HEK293T (cell line): ENCODE measurements around the gene CTAG1B.
A peak's percentile ranks its signal among the peaks of the same experiment; 100 is the strongest.
"Not testable (repeated sequence)": the region's sequence is repeated elsewhere in the genome, so short reads cannot be mapped to it uniquely, and the experiment has no call there.

ENCODE experiments used
- CTCF ChIA-PET: fragments of 350-600 bp; formaldehyde crosslinking; extraction: SDS; loops from one replicate; lab custom pipeline; 2021; ENCODE audit warnings: antibody characterized with exemption, inconsistent platforms; lab: Yijun Ruan, JAX
- POLR2A ChIA-PET: fragments of 350-600 bp; formaldehyde crosslinking; extraction: SDS; loops from one replicate; lab custom pipeline; 2020; ENCODE audit warnings: antibody characterized with exemption, inconsistent platforms; lab: Yijun Ruan, JAX
- DNase-seq: peaks from one replicate; pipeline ENCODE4 v3.0.0; 2012; ENCODE audit warnings: mixed read lengths; ENCODE audit errors: extremely low spot score
- CTBP1 ChIP-seq: fragments of 450-650 bp; IDR thresholded peaks from 2 replicates; pipeline ENCODE4 v1.6.1; 2016; ENCODE audit warnings: borderline replicate concordance
- ELF4 ChIP-seq: fragments of 450-650 bp; IDR thresholded peaks from 2 replicates; pipeline ENCODE4 v1.6.1; 2017; ENCODE audit warnings: antibody characterized with exemption
- FOXA1 ChIP-seq: fragments of 450-650 bp; IDR thresholded peaks from 2 replicates; pipeline ENCODE4 v1.6.1; 2016; ENCODE audit warnings: mild to moderate bottlenecking
- FOXK2 ChIP-seq: fragments of 450-650 bp; IDR thresholded peaks from 2 replicates; pipeline ENCODE4 v1.6.1; 2016; ENCODE audit warnings: mild to moderate bottlenecking
- FOXM1 ChIP-seq: fragments of 450-650 bp; IDR thresholded peaks from 2 replicates; pipeline ENCODE4 v1.6.1; 2017; ENCODE audit warnings: mild to moderate bottlenecking, borderline replicate concordance
- HDGF ChIP-seq: fragments of 450-650 bp; IDR thresholded peaks from 2 replicates; pipeline ENCODE4 v1.6.1; 2017; ENCODE audit warnings: antibody characterized with exemption, borderline replicate concordance
- LEF1 ChIP-seq: fragments of 450-650 bp; IDR thresholded peaks from 2 replicates; pipeline ENCODE4 v1.6.1; 2017; ENCODE audit warnings: mild to moderate bottlenecking, borderline replicate concordance
- SP1 ChIP-seq: fragments of 450-650 bp; IDR thresholded peaks from 2 replicates; pipeline ENCODE4 v1.6.1; 2017
- TARDBP ChIP-seq: fragments of 450-650 bp; IDR thresholded peaks from 2 replicates; pipeline ENCODE4 v1.6.1; 2016
- ZNF384 ChIP-seq: fragments of 450-650 bp; IDR thresholded peaks from 2 replicates; pipeline ENCODE4 v1.6.1; 2016
- TF ChIP-seq, protein P1 (sequence below): fragments of 450-650 bp; IDR thresholded peaks from 2 replicates; pipeline ENCODE4 v1.6.1; 2016

The CTAG1B gene

GRCh38 chrX:154594491-154594890 is 24.6 kb downstream of the CTAG1B start:
- peak; percentile 1 for DNase-seq
- ChIA-PET POLR2A (no interaction called here), CTCF (no interaction called here)
- TF ChIP-seq FOXK2: no peak
- no peak for TF ChIP-seq SP1
- no peak for TF ChIP-seq FOXM1
- no peak for TF ChIP-seq HDGF
- no peak for TF ChIP-seq ELF4
- TF ChIP-seq TARDBP: no peak
- TF ChIP-seq ZNF384: no peak

DNA sequence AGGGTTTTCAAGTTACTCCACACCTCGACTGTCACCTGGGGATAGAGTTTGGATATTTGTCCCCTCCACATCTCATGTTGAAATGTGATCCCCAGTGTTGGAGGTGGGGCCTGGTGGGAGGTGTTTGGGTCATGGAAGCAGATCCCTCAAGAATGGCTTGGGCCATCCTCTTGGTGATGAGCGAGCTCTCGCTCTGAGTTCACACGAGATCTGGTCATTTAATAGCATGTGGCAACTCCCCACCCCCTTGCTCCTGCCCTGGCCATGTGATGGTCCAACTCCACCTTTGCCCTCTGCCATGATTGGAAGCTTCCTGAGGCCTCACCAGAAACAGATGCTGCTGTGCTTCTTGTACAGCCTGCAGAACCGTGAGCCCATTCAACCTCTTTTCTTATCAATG is 25.9 kb downstream of the CTAG1B start:
- ChIA-PET CTCF (no interaction called here), POLR2A (no interaction called here)
- DNase-seq: no peak
- TF ChIP-seq ELF4 (no peak), LEF1 (no peak), CTBP1 (no peak), FOXA1 (no peak)

DNA sequence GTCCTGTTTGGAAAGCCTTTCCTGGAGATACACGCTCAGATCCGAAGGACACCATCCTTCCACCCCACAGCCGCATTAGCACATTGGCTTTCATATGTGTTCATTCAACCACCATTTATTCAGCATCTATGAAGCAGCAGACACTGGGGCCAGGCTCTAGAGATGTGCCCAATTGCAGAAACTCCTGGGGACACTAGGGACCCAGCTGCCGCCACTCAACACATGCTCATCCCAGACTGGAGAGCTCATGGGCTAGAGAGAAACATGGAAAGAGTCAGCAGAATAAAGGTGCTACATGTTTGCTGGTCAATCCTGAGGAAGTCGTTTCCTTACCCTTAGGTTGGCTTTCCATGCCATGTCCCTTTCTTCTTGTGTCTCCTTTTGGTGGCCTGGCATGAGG is 26.6 kb downstream of the CTAG1B start:
- CTCF ChIA-PET: no interaction called here
- no peak for TF ChIP-seq HDGF
- TF ChIP-seq, protein P1, sequence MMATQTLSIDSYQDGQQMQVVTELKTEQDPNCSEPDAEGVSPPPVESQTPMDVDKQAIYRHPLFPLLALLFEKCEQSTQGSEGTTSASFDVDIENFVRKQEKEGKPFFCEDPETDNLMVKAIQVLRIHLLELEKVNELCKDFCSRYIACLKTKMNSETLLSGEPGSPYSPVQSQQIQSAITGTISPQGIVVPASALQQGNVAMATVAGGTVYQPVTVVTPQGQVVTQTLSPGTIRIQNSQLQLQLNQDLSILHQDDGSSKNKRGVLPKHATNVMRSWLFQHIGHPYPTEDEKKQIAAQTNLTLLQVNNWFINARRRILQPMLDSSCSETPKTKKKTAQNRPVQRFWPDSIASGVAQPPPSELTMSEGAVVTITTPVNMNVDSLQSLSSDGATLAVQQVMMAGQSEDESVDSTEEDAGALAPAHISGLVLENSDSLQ: no peak
- TF ChIP-seq ZNF384: no peak
- TF ChIP-seq SP1: no peak
- no peak for TF ChIP-seq ELF4
- POLR2A ChIA-PET: no interaction called here
- DNase-seq: no peak

DNA sequence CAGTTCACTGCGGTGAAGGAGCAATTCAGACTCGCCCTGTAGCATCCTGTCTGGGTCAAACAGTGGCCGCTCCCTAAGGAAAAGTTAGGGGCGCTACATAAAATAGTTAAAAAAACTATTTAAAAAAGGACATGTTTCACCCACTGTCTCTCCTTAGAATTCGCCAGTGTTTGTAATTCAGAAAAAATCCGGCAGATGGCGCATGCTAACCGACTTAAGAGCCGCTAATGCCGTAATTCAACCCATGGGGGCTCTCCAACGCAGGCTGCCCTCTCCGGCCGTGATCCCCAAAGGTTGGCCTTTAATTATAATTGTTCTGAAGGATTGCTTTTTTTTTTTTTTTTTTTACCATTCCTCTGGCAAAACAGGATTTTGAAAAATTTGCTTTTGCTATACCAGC is 28.7 kb downstream of the CTAG1B start:
- CTCF ChIA-PET, DNase-seq, POLR2A ChIA-PET: not testable (repeated sequence)

GRCh38 chrX:154584585-154585183 is 34.4 kb downstream of the CTAG1B start, which contains the start of gene CTAG1A:
Gene CTAG1A (plus strand): TSS chrX:154585133. CDS start chrX:154585207, 74 bp downstream.
- not testable (repeated sequence) for DNase-seq

GRCh38 chrX:154582994-154583393 is 36.1 kb downstream of the CTAG1B start:
- CTCF ChIA-PET, DNase-seq, POLR2A ChIA-PET: not testable (repeated sequence)

More at GRCh38 chrX:154584585-154585183, 34.4 kb downstream of the CTAG1B start, which contains the start of gene CTAG1A:
- POLR2A ChIA-PET, CTCF ChIA-PET: not testable (repeated sequence)

DNA sequence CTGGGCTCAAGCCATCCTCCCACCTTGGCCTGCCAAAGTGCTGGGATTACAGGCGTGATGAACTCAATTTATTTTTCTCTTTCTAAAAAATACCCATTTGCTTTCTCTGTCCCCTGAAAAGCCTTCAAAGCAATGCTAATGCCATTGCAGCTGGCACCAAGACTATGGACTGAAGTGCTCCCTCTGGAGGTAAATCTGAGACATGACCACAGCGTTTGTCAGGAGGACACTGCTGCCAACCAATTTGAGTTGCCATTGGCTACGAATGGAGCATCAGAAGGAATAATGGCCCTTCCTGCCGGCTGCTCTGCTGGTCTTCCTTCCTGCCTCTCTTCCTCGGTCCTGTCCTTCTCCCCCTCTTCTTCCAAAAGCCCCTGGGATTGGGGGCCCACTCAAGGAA is 44.0 kb downstream of the CTAG1B start:
- DNase-seq, CTCF ChIA-PET, POLR2A ChIA-PET: not testable (repeated sequence)

GRCh38 chrX:154573061-154573460 is 46.0 kb downstream of the CTAG1B start:
- POLR2A ChIA-PET, CTCF ChIA-PET, DNase-seq: not testable (repeated sequence)

DNA sequence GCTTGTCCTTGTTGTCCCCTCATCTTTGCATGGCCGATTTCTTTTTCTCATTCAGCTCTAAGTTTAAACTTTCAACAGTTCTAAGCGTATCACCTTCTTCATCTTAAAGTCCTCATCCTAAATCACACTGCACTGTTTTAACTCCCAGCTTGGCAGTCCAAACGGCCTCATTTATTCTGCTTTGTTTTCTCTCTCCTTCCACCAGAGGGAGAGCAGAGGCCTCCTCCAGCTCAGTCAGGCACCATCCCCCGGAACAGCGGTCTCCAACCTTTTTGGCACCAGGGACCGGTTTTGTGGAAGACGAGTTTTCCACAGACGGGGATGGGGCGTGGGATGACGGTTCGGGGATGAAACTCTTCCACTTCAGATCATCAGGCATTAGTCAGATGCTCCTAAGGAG is 48.7 kb downstream of the CTAG1B start:
- POLR2A ChIA-PET, CTCF ChIA-PET, DNase-seq: not testable (repeated sequence)
